OCI-LY3 (cell line): ENCODE results near the gene ANKRD44.

ENCODE experiments used
- H2AFZ ChIP-seq: fragments of 200-600, 300-600 bp; shearing (Covaris generic); 2 replicates; pipeline ENCODE4 v1.6.0; 2014; ENCODE audit warnings: antibody characterized with exemption, low read depth, low read length
- H3K27ac ChIP-seq: fragments of 200-600, 300-600 bp; sonication (generic); 2 replicates; pipeline ENCODE4 v1.5.1; 2014; ENCODE audit warnings: mild to moderate bottlenecking, low read length, moderate library complexity, mixed read lengths
- H3K27me3 ChIP-seq: fragments of 200-600, 300-600 bp; sonication (generic); 2 replicates; pipeline ENCODE4 v1.6.1; 2014; ENCODE audit warnings: low read depth, low read length, mixed read lengths
- H3K36me3 ChIP-seq: fragments of 200-600, 300-600 bp; sonication (generic); replicated peaks from 2 replicates; pipeline ENCODE3; 2014; ENCODE audit warnings: low read depth, low read length, mixed read lengths
- H3K4me1 ChIP-seq: fragments of 300-600, 200-600 bp; sonication (generic); 2 replicates; pipeline ENCODE4 v1.6.1; 2014; ENCODE audit warnings: low read length, mixed read lengths
- H3K4me2 ChIP-seq: fragments of 200-600, 300-600 bp; sonication (generic); 2 replicates; pipeline ENCODE4 v1.6.1; 2014; ENCODE audit warnings: low read length, mixed read lengths
- H3K4me3 ChIP-seq: fragments of 300-600, 200-600 bp; sonication (generic); 2 replicates; pipeline ENCODE4 v1.5.1; 2014; ENCODE audit warnings: antibody characterized with exemption, mild to moderate bottlenecking, low read length, moderate library complexity
- H3K79me2 ChIP-seq: fragments of 300-600, 200-600 bp; shearing (Covaris generic); 2 replicates; pipeline ENCODE4 v1.6.1; 2014; ENCODE audit warnings: mild to moderate bottlenecking, low read length, mixed read lengths
- H3K9ac ChIP-seq: fragments of 300-600, 200-600 bp; shearing (Covaris generic); 2 replicates; pipeline ENCODE4 v1.6.0; 2014; ENCODE audit warnings: mild to moderate bottlenecking, low read length, moderate library complexity
- H3K9me3 ChIP-seq: fragments of 200-600, 300-600 bp; shearing (Covaris generic); 2 replicates; pipeline ENCODE4 v1.6.1; 2014; ENCODE audit warnings: low read length, mixed read lengths; ENCODE audit not compliant: insufficient read depth
- H4K20me1 ChIP-seq: fragments of 200-600, 300-600 bp; sonication (generic); 2 replicates; pipeline ENCODE4 v1.6.1; 2016; ENCODE audit warnings: low read length, mixed read lengths; ENCODE audit not compliant: insufficient read depth
- CTCF ChIP-seq: fragments of 200-600, 300-600 bp; sonication (generic); IDR thresholded peaks from 2 replicates; pipeline ENCODE4 v1.5.1; 2014; ENCODE audit warnings: antibody characterized with exemption, low read length, low read depth
- EZH2phosphoT487 ChIP-seq: fragments of 200-600 bp; shearing (Covaris generic); IDR thresholded peaks from 2 replicates; pipeline ENCODE4 v1.6.1; 2018; ENCODE audit warnings: antibody characterized with exemption, mixed run types, low read depth

ANKRD44 gene

GRCh38 chr2:197277794-197278193 lies 32.8 kb downstream of the ANKRD44 start:
- no peaks in the 10 kb centered on the region for H3K27me3 ChIP-seq
- no peak overlapping the region for H3K9ac ChIP-seq
- no peak overlapping the region for H2AFZ ChIP-seq
- H3K9me3 ChIP-seq: no peaks in the 10 kb centered on the region
- no peak overlapping the region for H3K27ac ChIP-seq
- H3K4me3 ChIP-seq: no peak overlapping the region
- H4K20me1 ChIP-seq: peaks cover 10% of the 10 kb centered on the region; the same call in 1 of the 2 replicates
- no peak overlapping the region for H3K4me2 ChIP-seq
- TF ChIP-seq EZH2phosphoT487: no peak
- peaks cover 9% of the 10 kb centered on the region for H3K4me1 ChIP-seq
- H3K79me2 ChIP-seq: peaks cover 29% of the 10 kb centered on the region
- peaks cover 9% of the 10 kb centered on the region for H3K36me3 ChIP-seq

- Histone ChIP-seq H4K20me1 (peaks cover 10% of the 10 kb centered on the region; the same call in 1 of the 2 replicates), H3K27ac (no peak overlapping the region), H3K9me3 (no peaks in the 10 kb centered on the region), H3K4me3 (no peak overlapping the region), H3K9ac (no peak overlapping the region), H3K4me1 (peaks cover 9% of the 10 kb centered on the region), H3K4me2 (no peak overlapping the region), H3K79me2 (peaks cover 29% of the 10 kb centered on the region), H3K36me3 (peaks cover 9% of the 10 kb centered on the region), H3K27me3 (no peaks in the 10 kb centered on the region), H2AFZ (no peak overlapping the region)
- TF ChIP-seq CTCF (no peak), EZH2phosphoT487 (no peak)
Measured at GRCh38 chr2:197276156-197276555, 34.4 kb downstream of the ANKRD44 start.

GRCh38 chr2:197274937-197275336 lies 35.6 kb downstream of the ANKRD44 start:
- Histone ChIP-seq H3K9me3 (no peaks in the 10 kb centered on the region), H3K79me2 (peaks cover 24% of the 10 kb centered on the region), H3K27ac (no peak overlapping the region), H3K9ac (no peak overlapping the region), H2AFZ (no peak overlapping the region), H3K4me2 (no peak overlapping the region), H4K20me1 (peaks cover 4% of the 10 kb centered on the region; the same call in 1 of the 2 replicates), H3K4me1 (peaks cover 2% of the 10 kb centered on the region), H3K36me3 (peaks cover 4% of the 10 kb centered on the region), H3K27me3 (no peaks in the 10 kb centered on the region), H3K4me3 (no peak overlapping the region)
- no peak for TF ChIP-seq EZH2phosphoT487

- H3K4me3 ChIP-seq: no peak overlapping the region
Measured at GRCh38 chr2:197274349-197274748, 36.2 kb downstream of the ANKRD44 start.

More at GRCh38 chr2:197274349-197274748, 36.2 kb downstream of the ANKRD44 start:
- Histone ChIP-seq H4K20me1 (no peaks in the 10 kb centered on the region; the same call in 1 of the 2 replicates), H3K9me3 (no peaks in the 10 kb centered on the region), H3K4me2 (no peak overlapping the region), H3K9ac (no peak overlapping the region), H3K27ac (no peak overlapping the region), H3K27me3 (no peaks in the 10 kb centered on the region), H3K36me3 (peaks cover 4% of the 10 kb centered on the region), H2AFZ (no peak overlapping the region), H3K4me1 (no peaks in the 10 kb centered on the region), H3K79me2 (peaks cover 21% of the 10 kb centered on the region; the same call in 1 of the 2 replicates)
- TF ChIP-seq CTCF (no peak), EZH2phosphoT487 (no peak)
